Omental fat pad (tissue), 4 donors: Measurements from ENCODE around the gene TUBB2B. TPM values are rescaled to one million over a fixed set of nuclear protein-coding genes. Genes with fewer than 3 reads are reported as not detected.

Experiments used
- ATAC-seq: fragments of 150-250 bp; one replicate; pipeline ENCODE4 v1.9.1; 2016; ENCODE audit warnings: mild to moderate bottlenecking, moderate library complexity; ENCODE audit not compliant: low FRiP score
- DNase-seq: peaks from one replicate; pipeline ENCODE4 v3.0.0-alpha.2; 2019; ENCODE audit warnings: low spot score
- total RNA-seq, 4 donors: library from RNA; depleted of rRNA; stranded (reverse); fragments of >200 nt; gene quantifications; one replicate each; pipeline ENCODE4 v1.1.0, GENCODE V29; 2016
- TF ChIP-seq, protein P1 (sequence below), 3 donors: fragments of 450-650 bp; IDR thresholded peaks; one replicate each; pipeline ENCODE4 v1.5.1; 2016 to 2017; ENCODE audit warnings: antibody characterized with exemption in 3 of 3, mild to moderate bottlenecking in 3 of 3, moderate library complexity in 2 of 3

Gene TUBB2B
- total RNA-seq, 4 donors from 2014 or later: 2.4 to 8.9 (median 3.9) TPM

DNA sequence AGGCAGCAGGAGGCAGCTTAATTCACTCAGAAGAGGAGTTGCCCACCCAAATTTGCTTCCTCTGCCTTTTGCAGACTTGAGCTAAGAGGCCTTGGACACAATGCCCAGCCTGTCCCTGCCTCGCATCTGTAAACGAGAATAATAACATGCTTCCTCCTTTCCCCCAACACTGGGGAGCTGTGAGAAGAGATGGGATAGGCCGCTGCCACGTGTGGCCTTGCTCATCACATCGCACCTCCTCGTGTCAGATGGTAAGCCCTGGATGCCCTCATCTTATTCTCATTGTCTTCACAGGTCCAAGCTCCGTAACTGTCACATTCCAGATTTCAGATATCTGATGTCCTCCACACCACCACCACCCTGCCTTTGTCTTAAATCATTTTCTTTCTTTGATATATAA, 13.1 kb upstream of the TUBB2B start:
- ATAC-seq (no peak), DNase-seq (no peak)
- TF ChIP-seq, protein P1, sequence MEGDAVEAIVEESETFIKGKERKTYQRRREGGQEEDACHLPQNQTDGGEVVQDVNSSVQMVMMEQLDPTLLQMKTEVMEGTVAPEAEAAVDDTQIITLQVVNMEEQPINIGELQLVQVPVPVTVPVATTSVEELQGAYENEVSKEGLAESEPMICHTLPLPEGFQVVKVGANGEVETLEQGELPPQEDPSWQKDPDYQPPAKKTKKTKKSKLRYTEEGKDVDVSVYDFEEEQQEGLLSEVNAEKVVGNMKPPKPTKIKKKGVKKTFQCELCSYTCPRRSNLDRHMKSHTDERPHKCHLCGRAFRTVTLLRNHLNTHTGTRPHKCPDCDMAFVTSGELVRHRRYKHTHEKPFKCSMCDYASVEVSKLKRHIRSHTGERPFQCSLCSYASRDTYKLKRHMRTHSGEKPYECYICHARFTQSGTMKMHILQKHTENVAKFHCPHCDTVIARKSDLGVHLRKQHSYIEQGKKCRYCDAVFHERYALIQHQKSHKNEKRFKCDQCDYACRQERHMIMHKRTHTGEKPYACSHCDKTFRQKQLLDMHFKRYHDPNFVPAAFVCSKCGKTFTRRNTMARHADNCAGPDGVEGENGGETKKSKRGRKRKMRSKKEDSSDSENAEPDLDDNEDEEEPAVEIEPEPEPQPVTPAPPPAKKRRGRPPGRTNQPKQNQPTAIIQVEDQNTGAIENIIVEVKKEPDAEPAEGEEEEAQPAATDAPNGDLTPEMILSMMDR (IDR thresholded peaks at IDR 0.05): no peak

DNA sequence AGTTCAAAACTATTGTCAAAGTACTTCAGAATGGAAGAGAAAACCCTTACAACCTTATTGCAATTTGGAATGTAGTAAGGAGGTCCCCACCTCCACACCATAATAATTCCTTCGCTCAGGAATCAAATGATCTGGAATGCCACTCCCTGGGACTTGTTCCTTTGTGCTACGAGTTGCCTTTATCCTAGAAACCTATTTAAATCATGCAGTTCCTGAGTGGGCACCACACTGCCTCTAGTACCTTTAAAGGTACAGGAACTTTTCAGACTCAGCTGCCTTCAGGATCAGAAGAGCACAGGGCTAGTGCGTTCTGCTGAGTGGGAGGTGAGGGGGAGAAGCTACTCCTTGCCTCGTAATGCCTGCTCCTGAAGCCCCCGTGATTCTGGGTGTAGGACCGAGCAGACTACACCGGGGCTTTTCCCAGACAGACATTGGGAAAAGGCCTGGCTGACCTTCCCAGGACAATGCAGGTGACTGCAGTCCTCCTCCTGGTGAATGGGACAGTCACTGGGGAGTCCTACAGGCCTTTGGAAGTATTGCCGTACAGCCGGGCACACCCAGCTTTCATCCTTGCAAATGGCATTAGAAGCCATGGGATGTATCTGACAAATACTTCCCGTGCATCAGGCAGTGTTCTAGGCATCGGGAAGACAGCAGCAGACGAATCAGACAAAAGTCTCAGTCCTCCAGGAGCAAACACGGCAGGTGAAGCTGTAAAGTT, 11.8 kb upstream of the TUBB2B start:
- DNase-seq (no peak), ATAC-seq (no peak)

DNA sequence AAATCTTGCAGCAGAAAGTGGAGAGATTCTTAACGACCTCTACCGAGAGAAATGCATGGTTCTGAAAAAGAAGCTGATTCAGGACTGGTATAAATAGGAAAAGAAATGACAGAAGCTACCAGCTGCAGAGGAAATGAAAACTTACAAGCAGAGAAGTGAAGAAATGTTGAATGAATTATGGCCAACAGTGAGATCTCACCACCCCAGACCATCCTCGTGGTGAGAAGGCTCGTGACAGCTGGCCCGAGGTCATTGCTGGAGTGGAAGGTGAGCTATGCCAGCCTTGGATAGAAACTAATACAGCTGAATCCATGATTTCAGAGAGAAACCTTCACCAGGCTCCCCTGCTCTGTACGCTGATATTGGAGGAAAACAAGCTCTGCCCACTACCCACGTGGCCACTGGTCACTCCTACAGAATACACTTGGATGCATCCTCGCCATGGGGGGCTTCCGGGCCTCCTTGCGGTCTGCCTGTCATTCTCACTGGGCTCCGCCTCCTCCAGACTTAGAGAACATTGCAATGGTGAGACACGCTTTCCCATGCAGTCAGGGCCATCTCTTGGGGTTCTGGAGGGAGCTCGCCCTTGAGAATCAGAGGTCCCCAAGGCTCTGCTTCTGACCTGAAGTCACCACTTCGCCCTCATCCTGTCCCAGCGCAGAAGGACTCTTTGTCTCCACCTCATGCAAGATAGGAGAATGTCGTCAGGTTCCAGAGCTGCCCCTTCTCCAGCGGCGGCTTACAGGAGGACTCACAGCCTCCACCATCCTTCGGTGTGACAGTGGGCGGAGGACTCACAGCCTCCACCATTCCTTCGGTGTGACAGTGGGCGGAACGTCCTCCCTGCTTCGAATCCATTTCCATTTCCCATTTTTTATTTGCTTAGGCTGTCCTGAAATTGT, 10.6 kb upstream of the TUBB2B start:
- ATAC-seq: no peak
- DNase-seq: no peak
- TF ChIP-seq, protein P1 (IDR thresholded peaks at IDR 0.05): no peak

More for the DNA sequence above, 11.8 kb upstream of the TUBB2B start:
- TF ChIP-seq, protein P1 (IDR thresholded peaks at IDR 0.05): no peak

DNA sequence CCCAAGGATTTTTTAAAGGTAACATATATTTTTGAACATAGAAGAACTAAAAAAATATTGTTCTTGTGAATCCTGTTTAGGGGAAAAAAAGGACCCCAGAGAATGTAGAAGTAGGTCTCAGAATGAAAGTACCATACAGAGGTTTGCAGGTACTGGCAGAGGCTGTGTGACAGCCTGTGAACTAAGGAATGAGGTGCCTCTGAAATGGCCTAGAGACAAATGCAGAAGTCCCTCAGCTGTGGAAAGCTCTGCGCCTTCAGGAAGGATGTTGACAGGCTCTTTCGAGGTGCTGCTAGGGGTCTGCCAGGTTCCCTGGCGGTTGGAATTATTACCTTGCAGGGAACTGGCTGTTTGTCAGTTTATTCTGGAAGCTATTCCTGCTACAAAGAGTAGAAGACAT, 8.6 kb upstream of the TUBB2B start:
- no peak for DNase-seq
- ATAC-seq: no peak
- TF ChIP-seq, protein P1 (IDR thresholded peaks at IDR 0.05): no peak

DNA sequence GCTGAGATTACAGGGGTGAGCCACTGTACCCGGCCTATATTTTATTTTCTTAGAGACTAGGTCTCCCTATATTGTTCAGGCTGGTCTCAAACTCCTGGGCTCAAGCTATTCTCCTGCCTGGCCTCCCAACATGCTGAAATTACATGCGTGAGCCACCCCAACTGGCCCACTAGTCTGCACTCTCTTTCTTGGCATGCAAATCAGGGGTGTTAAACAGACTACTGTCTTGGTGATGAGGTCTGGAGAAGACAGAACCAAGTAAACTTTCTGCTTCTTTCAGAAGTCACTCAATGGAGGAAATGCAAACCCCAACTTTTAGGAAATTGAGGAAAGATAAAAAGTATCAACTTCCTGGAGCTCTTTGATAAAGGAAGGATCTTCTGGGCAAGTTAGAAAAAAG, 8.0 kb upstream of the TUBB2B start:
- no peak for DNase-seq
- TF ChIP-seq, protein P1 (IDR thresholded peaks at IDR 0.05): no peak
- ATAC-seq: no peak

DNA sequence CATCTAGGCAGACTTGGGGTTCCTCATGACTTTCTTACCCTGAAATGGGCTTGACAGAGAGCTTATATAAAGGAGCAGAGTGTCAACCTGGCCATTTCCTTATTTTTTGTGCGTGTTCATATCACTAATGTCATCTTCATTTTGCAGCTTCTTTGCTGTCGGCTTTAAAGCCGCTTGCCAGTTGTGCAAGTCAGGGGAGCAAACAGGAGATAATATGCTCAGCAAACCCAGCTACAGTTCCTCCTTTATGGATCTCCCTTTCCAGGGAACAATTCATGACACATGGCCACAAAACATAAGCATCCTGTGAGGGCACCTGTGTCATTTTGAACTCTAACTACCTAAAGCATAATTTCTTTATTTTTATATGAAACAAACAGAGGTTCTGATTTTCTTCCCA, 6.5 kb upstream of the TUBB2B start:
- DNase-seq: no peak
- TF ChIP-seq, protein P1 (IDR thresholded peaks at IDR 0.05): no peak
- no peak for ATAC-seq
